ENCODE measurements around the gene GDPD1.
"Not testable (repeated sequence)": the region's sequence is repeated elsewhere in the genome, so short reads cannot be mapped to it uniquely, and the experiment has no call there.

The GDPD1 gene

GRCh38 chr17:59220328-59221158 lies at the start of gene GDPD1:
Gene GDPD1 (plus strand): TSS chr17:59220511. CDS start chr17:59220610, 99 bp downstream.
- peak; percentile 76 for DNase-seq (ENCODE audit: low read depth in 2 of 2)

- DNase-seq (ENCODE audit: low read depth in 2 of 2): no peak
These were observed 47.8 kb upstream of the GDPD1 start for GRCh38 chr17:59172436-59173004.

- DNase-seq (ENCODE audit: low read depth in 2 of 2): no peak
These were observed 45.6 kb upstream of the GDPD1 start for GRCh38 chr17:59174671-59175070.

DNA sequence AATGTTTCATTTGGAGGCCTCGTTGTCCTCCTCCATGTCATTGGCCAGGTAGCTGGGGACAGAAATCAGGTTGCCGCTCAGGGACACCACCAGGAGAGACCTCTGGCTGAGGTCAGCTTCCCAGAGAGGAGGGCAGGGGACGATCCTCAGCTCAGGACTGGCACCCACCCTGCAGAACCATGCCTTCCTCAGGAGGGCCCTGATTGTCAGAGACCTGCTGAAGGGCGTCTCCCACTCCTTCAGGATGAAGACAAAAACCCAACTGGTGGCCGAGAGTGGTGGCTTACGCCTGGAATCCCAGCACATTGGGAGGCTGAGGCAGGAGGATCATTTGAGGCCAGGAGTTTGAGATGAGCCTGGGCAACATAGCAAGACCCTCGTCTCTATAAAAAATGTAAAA lies 45.2 kb upstream of the GDPD1 start:
- DNase-seq (ENCODE audit: low read depth in 2 of 2): no peak

DNA sequence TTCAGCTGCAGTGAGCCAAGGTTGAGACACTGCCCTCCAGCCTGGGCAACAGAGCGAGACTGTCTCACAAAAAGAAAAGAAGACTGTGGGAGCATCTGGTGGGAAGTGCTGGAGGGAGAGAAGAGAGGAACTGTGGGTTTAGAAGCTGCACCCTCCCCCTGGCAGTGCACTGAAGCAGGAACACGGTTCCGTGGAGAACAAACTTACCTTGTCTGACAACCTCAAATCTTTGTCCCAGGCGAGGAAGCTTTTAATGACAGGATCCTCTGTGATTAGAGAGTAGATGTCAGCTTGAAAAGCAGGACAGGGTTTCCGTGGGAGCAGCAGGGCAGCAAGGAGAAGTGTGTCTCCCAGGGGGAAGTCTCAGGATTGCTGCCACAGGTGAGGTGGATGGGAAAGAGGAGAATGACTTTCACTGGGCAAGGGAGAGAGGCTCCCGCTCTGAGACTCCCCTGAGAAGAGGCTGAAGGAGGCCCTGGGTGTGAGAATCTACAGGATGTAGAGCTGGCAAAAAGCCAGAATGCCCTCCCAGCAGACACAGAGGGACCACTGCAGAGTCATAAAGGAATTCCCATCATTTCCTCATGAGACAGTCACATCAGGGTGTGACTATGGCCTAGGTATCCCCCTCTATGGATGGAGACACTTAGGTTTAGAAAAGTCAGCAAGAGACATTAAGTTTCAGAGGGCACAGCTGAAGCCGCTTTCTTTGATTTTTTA lies 41.9 kb upstream of the GDPD1 start:
- no peak for DNase-seq (ENCODE audit: low read depth in 2 of 2)

- DNase-seq (ENCODE audit: low read depth in 2 of 2): not testable (repeated sequence)
These were observed 40.7 kb upstream of the GDPD1 start for GRCh38 chr17:59179601-59180000.

GRCh38 chr17:59180626-59181025 lies 39.7 kb upstream of the GDPD1 start:
- no peak for DNase-seq (ENCODE audit: low read depth in 2 of 2)

DNA sequence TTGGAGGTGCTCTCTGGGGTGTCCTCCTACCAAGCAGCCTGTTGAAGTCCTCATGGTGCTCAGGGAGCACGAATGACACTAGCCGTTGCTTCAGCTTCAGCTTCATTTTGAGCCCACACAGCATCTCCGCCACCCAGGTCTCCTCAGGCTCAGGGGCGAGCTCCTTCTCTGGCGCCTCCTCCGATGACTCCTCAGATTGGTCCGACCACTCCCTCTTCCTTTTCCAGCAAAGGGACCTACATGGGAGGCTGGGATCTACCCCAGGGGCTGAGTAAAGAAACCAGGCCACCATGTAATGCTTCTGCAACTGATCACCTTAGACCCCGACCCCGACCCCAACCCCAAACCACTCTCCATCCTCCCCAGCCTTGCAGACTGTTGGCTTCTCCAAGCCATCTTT lies 38.8 kb upstream of the GDPD1 start:
- DNase-seq (ENCODE audit: low read depth in 2 of 2): no peak

DNA sequence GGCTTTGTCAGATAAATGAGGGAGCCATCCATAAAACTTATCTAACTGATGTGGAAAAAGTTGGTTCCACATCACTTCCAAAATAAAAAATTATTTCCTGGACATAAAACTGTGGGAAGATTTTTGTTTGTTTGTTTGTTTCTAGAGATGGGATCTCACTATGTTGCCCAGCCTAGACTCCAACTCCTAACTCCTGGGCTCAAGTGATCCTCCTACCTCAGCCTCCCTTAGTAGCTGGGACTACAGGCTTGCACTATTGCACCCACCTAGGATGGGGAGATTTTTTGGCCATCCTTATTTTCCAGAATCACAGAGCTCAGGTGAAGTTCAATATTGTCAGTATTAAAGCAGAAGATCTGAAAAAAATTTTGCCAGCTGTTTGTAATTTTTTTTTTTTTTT lies 34.3 kb upstream of the GDPD1 start:
- no peak for DNase-seq (ENCODE audit: low read depth in 2 of 2)

DNA sequence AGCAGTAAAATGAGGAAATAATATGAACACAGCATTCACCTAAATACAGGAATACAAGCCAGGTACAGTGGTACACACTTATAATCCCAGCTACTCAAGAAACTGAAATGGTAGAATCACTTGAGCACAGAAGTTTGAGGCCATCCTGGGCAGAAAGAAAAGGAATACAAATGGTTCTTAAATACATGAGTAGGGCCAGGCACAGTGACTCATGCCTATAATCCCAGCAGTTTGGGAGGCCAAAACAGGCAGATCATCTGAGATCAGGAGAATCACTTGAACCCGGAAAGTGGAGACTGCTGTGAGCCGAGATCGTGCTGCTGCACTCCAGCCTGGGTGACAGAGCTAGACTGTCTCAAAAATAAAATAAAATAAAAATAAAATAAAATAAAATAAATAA lies 33.5 kb upstream of the GDPD1 start:
- no peak for DNase-seq (ENCODE audit: low read depth in 2 of 2)

DNA sequence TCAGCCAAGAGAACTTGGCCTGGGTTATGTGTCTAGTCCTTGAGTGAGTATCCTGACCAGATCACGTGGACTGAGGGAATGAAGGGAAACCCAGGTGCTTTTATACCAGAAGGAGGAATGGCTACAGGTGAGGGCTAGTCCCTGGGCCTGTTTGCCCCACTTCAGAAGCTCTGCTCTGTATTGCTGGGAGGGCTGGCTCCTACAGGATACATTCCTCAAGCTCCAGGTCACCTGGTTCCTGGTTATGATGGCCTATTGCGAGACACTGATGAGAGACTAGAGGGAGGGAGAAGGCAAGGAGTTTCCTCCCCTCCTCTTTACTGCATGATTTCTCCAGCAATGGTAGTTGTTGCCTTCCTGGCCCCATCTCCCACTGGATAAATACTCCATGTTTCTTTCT lies 29.5 kb upstream of the GDPD1 start:
- no peak for DNase-seq (ENCODE audit: low read depth in 2 of 2)

DNA sequence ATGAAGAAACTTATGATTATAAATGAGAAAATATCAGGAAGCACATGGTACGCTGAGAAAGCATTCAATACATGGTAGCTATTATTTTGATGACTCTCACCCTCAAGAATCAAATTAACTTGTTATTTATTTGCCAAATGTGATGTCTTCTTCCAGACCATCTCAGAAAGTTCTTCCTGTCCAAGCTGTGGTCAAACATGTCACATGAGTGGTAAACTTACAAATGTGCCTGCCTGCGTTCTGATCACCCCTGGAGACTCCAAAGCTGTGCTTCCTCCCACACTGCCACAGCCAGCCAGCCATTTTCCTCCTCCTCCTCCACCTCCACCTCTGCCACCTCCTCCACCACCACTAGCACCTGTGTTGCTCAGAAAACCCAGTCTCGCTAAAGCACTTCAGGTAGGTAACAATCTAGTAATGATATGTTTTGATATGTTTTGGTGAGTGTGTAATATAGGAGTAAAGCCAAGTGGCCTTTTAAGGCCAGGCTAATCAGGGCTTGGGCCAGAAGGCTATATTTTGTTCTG lies 26.9 kb upstream of the GDPD1 start:
- DNase-seq (ENCODE audit: low read depth in 2 of 2): no peak

GRCh38 chr17:59199398-59199797 lies 20.9 kb upstream of the GDPD1 start:
- DNase-seq (ENCODE audit: low read depth in 2 of 2): no peak

DNA sequence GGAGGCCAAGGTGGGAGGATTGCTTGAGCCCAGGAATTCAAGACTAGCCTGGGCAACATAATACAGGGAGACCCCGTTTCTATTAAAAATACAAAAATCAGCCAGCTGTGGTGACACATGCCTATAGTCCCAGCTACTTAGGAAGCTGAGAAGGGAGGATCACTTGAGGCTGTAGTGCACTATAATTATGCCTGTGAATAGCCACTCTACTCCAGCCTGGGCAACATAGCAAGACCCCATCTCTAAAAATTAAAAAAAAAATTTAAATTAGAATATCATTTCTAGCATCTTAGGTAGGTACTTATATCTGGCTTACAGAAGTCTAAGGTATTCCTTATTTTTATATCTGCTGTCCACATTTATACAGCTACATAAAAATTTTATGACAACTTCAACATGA lies 18.0 kb upstream of the GDPD1 start:
- no peak for DNase-seq (ENCODE audit: low read depth in 2 of 2)

GRCh38 chr17:59219370-59219769 lies 941 bp upstream of the GDPD1 start:
- DNase-seq (ENCODE audit: low read depth in 2 of 2): no peak

DNA sequence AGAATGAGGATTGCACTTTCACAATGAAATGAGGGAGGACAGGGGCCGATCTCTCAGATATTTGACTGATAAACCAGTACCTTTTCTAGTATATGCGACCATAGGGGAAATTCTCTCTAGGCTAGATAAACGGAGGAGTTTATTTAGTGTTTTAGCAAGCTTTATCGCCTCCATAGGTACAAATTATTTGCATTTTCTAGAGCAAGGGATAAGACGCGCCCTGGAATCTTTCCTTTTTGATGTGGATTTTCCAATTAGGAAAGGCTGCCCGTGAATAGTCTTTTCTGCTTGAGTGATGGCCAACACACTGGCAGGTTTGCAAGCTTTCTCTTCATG lies 351 bp upstream of the GDPD1 start:
- no peak for DNase-seq (ENCODE audit: low read depth in 2 of 2)

DNA sequence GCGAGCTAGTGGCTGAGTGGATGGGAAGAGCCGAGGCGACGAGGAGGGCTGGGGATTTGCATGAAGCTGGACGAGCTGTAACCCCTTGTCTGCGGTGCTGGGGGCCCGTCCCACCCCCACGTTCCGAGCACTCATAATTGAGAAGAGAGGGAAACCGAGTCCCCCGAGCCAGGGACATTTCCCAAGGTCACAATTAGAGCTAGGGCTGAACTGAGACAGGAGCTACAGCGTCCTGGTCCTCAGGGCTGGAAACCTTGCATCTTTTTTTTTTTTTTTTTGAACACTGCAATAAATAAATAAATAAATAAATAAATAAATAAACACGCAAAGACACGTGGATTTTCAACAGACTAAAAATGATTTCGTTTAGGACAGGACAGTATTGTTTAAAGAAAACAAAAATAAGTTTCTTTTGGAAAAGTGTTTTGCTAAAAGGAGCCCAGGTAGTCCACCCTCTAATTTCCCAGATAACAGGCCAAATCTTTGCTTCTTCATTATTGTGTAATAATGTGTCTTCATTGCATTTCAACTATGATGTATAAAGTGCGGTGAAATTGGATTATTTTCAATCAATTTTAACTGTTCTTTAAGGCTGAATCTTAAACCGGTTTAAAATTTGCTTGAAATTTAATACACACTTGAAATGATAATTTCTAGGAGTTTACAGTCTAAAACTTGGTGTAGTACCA lies 992 bp downstream of the GDPD1 start:
- no peak for DNase-seq (ENCODE audit: low read depth in 2 of 2)

DNA sequence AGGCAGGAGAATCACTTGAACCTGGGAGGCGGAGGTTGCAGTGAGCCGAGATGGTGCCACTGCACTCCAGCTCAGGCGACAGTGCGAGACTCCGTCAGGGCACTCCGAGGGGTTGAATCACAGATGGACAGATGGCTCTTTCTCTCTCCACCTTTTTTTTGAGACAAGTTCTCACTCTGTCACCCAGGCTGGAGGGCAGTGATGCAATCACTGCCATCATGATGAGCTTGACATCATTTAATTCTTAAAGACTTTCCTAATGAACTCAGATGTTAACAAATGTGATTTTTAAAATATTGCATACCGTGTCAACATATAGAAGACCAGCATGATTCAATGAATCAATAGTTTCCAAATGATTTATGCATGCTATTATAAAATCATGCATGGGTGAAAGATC lies 3.5 kb downstream of the GDPD1 start:
- DNase-seq (ENCODE audit: low read depth in 2 of 2): no peak

DNA sequence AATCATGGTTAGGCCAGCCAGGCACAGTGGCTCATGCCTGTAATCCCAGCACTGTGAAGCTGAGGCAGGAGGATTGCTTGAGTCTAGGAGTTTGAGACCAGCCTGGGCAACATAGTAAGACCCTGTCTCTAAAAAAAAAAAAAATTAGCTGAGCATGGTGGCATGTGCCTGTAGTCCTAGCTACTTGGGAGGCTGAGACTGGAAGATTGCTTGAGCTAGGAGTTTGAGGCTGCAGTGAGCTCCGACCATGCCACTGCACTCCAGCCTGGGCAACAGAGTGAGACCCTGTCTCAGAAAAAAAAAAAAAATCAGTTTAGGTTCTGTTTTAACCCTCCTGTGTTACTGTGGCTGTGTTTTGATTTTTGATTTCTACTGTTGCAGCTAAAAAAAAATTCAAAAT lies 8.3 kb downstream of the GDPD1 start:
- not testable (repeated sequence) for DNase-seq (ENCODE audit: low read depth in 2 of 2)

GRCh38 chr17:59230764-59231163 lies 10.5 kb downstream of the GDPD1 start:
- DNase-seq (ENCODE audit: low read depth in 2 of 2): no peak

GRCh38 chr17:59234631-59235030 lies 14.3 kb downstream of the GDPD1 start:
- no peak for DNase-seq (ENCODE audit: low read depth in 2 of 2)

GRCh38 chr17:59238906-59239305 lies 18.6 kb downstream of the GDPD1 start:
- DNase-seq (ENCODE audit: low read depth in 2 of 2): no peak
